Measurements from ENCODE around the gene MFSD6L.

DNA sequence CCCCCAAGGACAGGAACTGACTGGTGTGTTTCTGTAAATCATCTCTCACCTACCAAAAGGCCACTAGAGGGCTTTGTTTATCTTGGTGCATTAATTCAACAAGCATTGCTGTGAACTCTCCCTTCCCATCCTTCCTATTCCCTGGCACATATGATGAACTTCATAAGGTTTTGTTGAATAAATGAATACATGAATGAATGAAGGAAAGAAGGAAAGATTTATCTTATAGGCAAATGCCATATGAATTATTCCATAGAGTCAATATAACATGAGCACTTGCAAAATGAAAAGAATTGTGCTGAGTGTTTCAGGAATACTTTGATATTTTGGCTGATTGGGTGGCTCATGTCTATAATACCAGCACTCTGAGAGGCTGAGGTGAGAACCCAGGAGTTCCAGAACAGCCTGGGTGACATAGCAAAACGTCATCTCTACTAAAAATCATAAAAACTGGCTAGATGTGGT lies 45.2 kb downstream of the MFSD6L start:
- no peak for TF ChIP-seq EZH2 (IDR thresholded peaks at IDR 0.05; ENCODE audit: borderline replicate concordance, low read length)
- TF ChIP-seq, protein P1, sequence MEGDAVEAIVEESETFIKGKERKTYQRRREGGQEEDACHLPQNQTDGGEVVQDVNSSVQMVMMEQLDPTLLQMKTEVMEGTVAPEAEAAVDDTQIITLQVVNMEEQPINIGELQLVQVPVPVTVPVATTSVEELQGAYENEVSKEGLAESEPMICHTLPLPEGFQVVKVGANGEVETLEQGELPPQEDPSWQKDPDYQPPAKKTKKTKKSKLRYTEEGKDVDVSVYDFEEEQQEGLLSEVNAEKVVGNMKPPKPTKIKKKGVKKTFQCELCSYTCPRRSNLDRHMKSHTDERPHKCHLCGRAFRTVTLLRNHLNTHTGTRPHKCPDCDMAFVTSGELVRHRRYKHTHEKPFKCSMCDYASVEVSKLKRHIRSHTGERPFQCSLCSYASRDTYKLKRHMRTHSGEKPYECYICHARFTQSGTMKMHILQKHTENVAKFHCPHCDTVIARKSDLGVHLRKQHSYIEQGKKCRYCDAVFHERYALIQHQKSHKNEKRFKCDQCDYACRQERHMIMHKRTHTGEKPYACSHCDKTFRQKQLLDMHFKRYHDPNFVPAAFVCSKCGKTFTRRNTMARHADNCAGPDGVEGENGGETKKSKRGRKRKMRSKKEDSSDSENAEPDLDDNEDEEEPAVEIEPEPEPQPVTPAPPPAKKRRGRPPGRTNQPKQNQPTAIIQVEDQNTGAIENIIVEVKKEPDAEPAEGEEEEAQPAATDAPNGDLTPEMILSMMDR (conservative IDR thresholded peaks at IDR 0.05 in 1 of 2, IDR thresholded peaks at IDR 0.05 in 1 of 2; ENCODE audit: extremely low read depth in 1 of 2, insufficient read depth in 1 of 2, low read depth in 1 of 2, low read length in 2 of 2), result peak; percentile 56 to 65
